Type B pancreatic cell (in vitro differentiated cells): ENCODE data around the gene TYW5. TPM values are rescaled to one million over a fixed set of nuclear protein-coding genes. Genes with fewer than 3 reads are reported as not detected.
A peak's percentile ranks its signal among the peaks of the same experiment; 100 is the strongest.
"Not testable (repeated sequence)": the region's sequence is repeated elsewhere in the genome, so short reads cannot be mapped to it uniquely, and the experiment has no call there.

ENCODE experiments used
- DNase-seq: peaks from one replicate; pipeline ENCODE4 v3.0.0; 2021; ENCODE audit warnings: mixed read lengths; ENCODE audit not compliant: unreplicated experiment; ENCODE audit errors: extremely low spot score
- H3K27ac Mint-ChIP-seq: 2 replicates; pipeline ENCODE4 v1.8.0; 2021; ENCODE audit warnings: mild to moderate bottlenecking, mixed read lengths
- H3K27me3 Mint-ChIP-seq: 2 replicates; pipeline ENCODE4 v1.8.0; 2021; ENCODE audit warnings: mixed read lengths
- H3K36me3 Mint-ChIP-seq: 2 replicates; pipeline ENCODE4 v1.8.0; 2021; ENCODE audit warnings: mixed read lengths
- H3K4me1 Mint-ChIP-seq: one replicate; pipeline ENCODE4 v1.8.0; 2021; ENCODE audit warnings: mixed read lengths; ENCODE audit not compliant: unreplicated experiment
- H3K4me3 Mint-ChIP-seq: 2 replicates; pipeline ENCODE4 v1.8.0; 2021; ENCODE audit warnings: mild to moderate bottlenecking, mixed read lengths
- H3K9me3 Mint-ChIP-seq: 2 replicates; pipeline ENCODE4 v1.8.0; 2021; ENCODE audit warnings: mixed read lengths
- CTCF ChIP-seq: fragments of 200-600 bp; sonication (generic); conservative IDR thresholded peaks from 2 replicates; pipeline ENCODE4 v1.5.0; 2021; ENCODE audit warnings: antibody characterized with exemption, mild to moderate bottlenecking
- total RNA-seq: library from RNA; stranded (reverse); gene quantifications from 2 replicates; pipeline ENCODE4 v1.2.1, GENCODE V29; 2021; ENCODE audit warnings: low replicate concordance

TYW5 gene
- total RNA-seq, 1 donor from 2014 or later: 11.0 TPM

GRCh38 chr2:199916980-199917379, 38.3 kb downstream of the TYW5 start:
- peaks cover 40% of the 10 kb centered on the region for H3K36me3 Mint-ChIP-seq
- H3K4me1 Mint-ChIP-seq: peaks cover 13% of the 10 kb centered on the region
- H3K27me3 Mint-ChIP-seq: no peaks in the 10 kb centered on the region
- H3K27ac Mint-ChIP-seq: no peak overlapping the region
- H3K4me3 Mint-ChIP-seq: no peak overlapping the region
- H3K9me3 Mint-ChIP-seq: peaks cover 5% of the 10 kb centered on the region
- TF ChIP-seq CTCF: no peak
- no peak for DNase-seq

GRCh38 chr2:199914372-199914958, 40.8 kb downstream of the TYW5 start:
- H3K4me3 Mint-ChIP-seq: peak overlapping the region; percentile 57

GRCh38 chr2:199912553-199913114, 42.7 kb downstream of the TYW5 start:
- not testable (repeated sequence) for DNase-seq, H3K9me3 Mint-ChIP-seq, H3K27me3 Mint-ChIP-seq
- Mint-ChIP-seq H3K36me3 (peaks cover 24% of the 10 kb centered on the region), H3K4me1 (peaks cover 21% of the 10 kb centered on the region), H3K4me3 (peak overlapping the region; percentile 98), H3K27ac (peak overlapping the region; percentile 98)

More at GRCh38 chr2:199914372-199914958, 40.8 kb downstream of the TYW5 start:
- DNase-seq: no peak
- Mint-ChIP-seq H3K36me3 (peaks cover 37% of the 10 kb centered on the region), H3K4me1 (peaks cover 21% of the 10 kb centered on the region), H3K27me3 (no peaks in the 10 kb centered on the region), H3K27ac (no peak overlapping the region), H3K9me3 (peaks cover 5% of the 10 kb centered on the region)
- no peak for TF ChIP-seq CTCF

- Mint-ChIP-seq H3K27me3 (no peaks in the 10 kb centered on the region), H3K36me3 (peaks cover 18% of the 10 kb centered on the region), H3K27ac (peak overlapping the region; percentile 98), H3K4me1 (peaks cover 21% of the 10 kb centered on the region), H3K4me3 (peak overlapping the region; percentile 98), H3K9me3 (peaks cover 5% of the 10 kb centered on the region)
- no peak for TF ChIP-seq CTCF
- DNase-seq: no peak
These were observed 43.5 kb downstream of the TYW5 start for GRCh38 chr2:199911877-199912161.

GRCh38 chr2:199911052-199911876, 44.0 kb downstream of the TYW5 start, which contains the start of gene C2orf69:
C2orf69 (plus strand) TSS chr2:199911293; CDS start chr2:199911439, 146 bp downstream.
- no peaks in the 10 kb centered on the region for H3K27me3 Mint-ChIP-seq
- H3K27ac Mint-ChIP-seq: peak within 1 kb of the TSS; percentile 98
- H3K4me3 Mint-ChIP-seq: peak within 1 kb of the TSS; percentile 98

More at GRCh38 chr2:199911052-199911876, 44.0 kb downstream of the TYW5 start, which contains the start of gene C2orf69:
- peak; percentile 32 for TF ChIP-seq CTCF
- H3K4me1 Mint-ChIP-seq: peaks cover 21% of the 10 kb centered on the region
- H3K9me3 Mint-ChIP-seq: peaks cover 2% of the 10 kb centered on the region
- peaks cover 13% of the 10 kb centered on the region for H3K36me3 Mint-ChIP-seq
- peak; percentile 97 for DNase-seq
